Subcutaneous adipose tissue (tissue), 4 donors: ENCODE results near the gene SLC1A7. TPM values are rescaled to one million over a fixed set of nuclear protein-coding genes. Genes with fewer than 3 reads are reported as not detected.

ENCODE experiments used
- total RNA-seq, 4 donors: library from RNA; depleted of rRNA; stranded (reverse); fragments of >200 nt; gene quantifications; one replicate each; pipeline ENCODE4 v1.1.0, GENCODE V29; 2016
- TF ChIP-seq, protein P1 (sequence below): fragments of 450-650 bp; IDR thresholded peaks from one replicate; pipeline ENCODE4 v1.5.1; 2016; ENCODE audit warnings: low read depth, mild to moderate bottlenecking, control low read depth, antibody characterized with exemption, moderate library complexity

Gene SLC1A7
- total RNA-seq, 4 donors from 2014 or later, result 0.17 to 0.94 TPM; not detected in 2

- TF ChIP-seq, protein P1, sequence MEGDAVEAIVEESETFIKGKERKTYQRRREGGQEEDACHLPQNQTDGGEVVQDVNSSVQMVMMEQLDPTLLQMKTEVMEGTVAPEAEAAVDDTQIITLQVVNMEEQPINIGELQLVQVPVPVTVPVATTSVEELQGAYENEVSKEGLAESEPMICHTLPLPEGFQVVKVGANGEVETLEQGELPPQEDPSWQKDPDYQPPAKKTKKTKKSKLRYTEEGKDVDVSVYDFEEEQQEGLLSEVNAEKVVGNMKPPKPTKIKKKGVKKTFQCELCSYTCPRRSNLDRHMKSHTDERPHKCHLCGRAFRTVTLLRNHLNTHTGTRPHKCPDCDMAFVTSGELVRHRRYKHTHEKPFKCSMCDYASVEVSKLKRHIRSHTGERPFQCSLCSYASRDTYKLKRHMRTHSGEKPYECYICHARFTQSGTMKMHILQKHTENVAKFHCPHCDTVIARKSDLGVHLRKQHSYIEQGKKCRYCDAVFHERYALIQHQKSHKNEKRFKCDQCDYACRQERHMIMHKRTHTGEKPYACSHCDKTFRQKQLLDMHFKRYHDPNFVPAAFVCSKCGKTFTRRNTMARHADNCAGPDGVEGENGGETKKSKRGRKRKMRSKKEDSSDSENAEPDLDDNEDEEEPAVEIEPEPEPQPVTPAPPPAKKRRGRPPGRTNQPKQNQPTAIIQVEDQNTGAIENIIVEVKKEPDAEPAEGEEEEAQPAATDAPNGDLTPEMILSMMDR, result no peak
Observed at GRCh38 chr1:53087332-53088285, 54.8 kb downstream of the SLC1A7 start.

DNA sequence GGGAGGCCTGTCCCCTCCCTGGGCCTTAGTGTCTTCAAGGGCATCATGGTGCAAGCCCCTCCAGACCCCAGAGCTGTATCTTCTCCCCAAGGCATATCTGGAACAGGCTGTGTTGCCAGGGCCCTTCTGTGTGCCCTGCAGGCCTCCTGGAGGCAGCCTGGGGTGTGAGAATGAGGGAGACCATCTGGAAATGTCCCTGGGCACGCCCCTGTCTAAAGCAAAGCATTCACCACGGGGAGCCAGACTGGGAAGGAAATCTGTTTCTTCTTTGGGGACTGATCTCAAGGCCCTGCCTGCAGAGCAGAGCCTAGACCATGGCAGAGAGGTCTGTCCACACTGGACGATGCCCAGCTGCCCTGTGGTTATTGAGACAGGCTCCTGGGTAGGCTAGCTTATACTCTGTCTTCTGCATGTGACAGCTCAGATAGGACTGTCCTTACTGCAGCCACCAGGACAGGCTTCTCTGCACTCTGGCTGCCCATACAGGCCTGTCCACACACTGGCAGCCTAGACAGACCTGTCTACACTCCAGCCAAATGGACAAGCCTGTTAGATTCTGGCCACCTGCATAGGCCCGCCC lies 55.9 kb downstream of the SLC1A7 start:
- TF ChIP-seq, protein P1, result no peak

DNA sequence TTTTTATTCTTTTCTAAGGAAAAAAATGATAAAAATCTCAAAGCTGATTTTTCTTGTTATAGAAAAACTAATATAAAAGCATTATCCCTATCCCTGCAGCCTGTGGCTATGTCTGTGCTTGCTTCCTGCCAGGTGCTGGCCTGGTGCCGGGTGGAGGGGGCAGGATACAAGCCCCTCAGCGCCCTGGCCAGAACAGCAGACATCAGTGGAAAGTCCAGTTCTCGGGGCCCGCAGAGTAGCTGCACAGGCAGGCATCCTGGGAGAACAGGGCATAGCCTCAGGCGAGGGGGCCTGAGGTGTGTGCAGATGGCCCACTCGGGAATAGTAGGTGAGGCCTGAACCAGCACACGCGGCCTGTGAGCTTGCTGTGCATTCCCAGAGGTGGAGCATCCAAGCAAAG lies 57.0 kb downstream of the SLC1A7 start:
- TF ChIP-seq, protein P1, result no peak

GRCh38 chr1:53084589-53084971 lies 57.9 kb downstream of the SLC1A7 start:
- TF ChIP-seq, protein P1, result no peak

DNA sequence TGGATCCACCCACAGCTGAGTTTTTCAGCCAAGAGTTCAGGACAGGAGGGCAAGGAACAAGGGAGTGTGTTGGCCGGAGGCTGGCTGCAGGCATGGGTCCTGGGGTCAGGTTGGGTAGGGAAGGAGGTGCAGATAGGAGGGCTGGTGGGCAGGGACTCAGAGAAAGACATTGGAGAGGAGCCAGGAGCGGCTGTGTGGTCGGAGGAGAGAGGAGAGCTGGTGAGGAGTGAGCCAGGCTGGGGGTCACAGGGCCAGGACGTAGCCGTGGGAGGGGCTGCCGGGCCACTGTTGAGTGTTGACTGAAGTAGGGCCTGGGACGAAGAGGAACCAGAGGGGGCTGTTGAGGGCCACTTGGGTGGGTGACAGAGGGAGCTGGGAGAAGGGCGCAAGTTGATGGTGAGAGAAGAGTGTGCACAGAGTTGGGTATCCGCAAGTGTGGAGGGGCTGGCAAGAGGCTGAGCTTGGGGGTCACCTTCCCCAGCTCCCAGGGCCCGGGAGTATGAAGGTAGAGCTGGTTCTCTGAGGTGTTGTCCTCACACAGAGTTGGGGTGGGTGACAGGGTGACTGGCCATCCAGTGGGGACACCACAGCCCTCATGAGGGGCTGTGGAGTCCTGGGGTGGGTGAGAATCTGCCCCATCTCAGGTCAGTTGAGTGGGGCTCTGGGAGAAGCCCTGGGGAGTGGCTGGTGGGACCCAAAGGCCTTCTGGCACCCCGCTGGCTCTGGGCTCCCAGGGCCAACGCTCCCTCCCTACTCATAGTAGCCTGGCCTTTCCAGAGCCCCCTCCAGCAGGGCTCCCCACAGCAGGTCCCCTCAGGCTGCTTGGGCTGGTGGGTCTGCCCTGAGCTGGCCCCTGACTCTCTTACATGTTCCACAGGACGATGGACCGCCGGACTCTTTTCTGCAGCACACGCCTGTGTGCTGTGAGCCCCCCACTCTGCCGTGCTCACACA lies 58.5 kb downstream of the SLC1A7 start:
- TF ChIP-seq, protein P1, result no peak

GRCh38 chr1:53082826-53083455 lies 59.5 kb downstream of the SLC1A7 start:
- TF ChIP-seq, protein P1, result no peak
